Endothelial cell (in vitro differentiated cells): ENCODE measurements around the gene E2F8. TPM values are rescaled to one million over a fixed set of nuclear protein-coding genes. Genes with fewer than 3 reads are reported as not detected.

Source experiments
- DNase-seq: peaks from one replicate; pipeline ENCODE4 v3.0.0; 2021; ENCODE audit warnings: low spot score
- H3K27ac Mint-ChIP-seq: one replicate; pipeline ENCODE4 v1.8.0; 2021; ENCODE audit warnings: mixed read lengths, inconsistent platforms; ENCODE audit not compliant: unreplicated experiment
- H3K27me3 Mint-ChIP-seq: one replicate; pipeline ENCODE4 v1.8.0; 2021; ENCODE audit warnings: mild to moderate bottlenecking, moderate library complexity, mixed read lengths, inconsistent platforms; ENCODE audit not compliant: unreplicated experiment
- H3K36me3 Mint-ChIP-seq: one replicate; pipeline ENCODE4 v1.8.0; 2021; ENCODE audit warnings: mild to moderate bottlenecking, low read depth, mixed read lengths, inconsistent platforms; ENCODE audit not compliant: unreplicated experiment
- H3K4me1 Mint-ChIP-seq: one replicate; pipeline ENCODE4 v1.8.0; 2021; ENCODE audit warnings: mild to moderate bottlenecking, mixed read lengths, inconsistent platforms; ENCODE audit not compliant: unreplicated experiment
- H3K4me3 Mint-ChIP-seq: one replicate; pipeline ENCODE4 v1.8.0; 2021; ENCODE audit warnings: mild to moderate bottlenecking, mixed read lengths, inconsistent platforms; ENCODE audit not compliant: unreplicated experiment
- H3K9me3 Mint-ChIP-seq: one replicate; pipeline ENCODE4 v1.8.0; 2021; ENCODE audit warnings: mixed read lengths, inconsistent platforms; ENCODE audit not compliant: unreplicated experiment
- CTCF ChIP-seq: fragments of 200-600 bp; sonication (generic); IDR thresholded peaks from one replicate; pipeline ENCODE4 v1.5.0; 2021; ENCODE audit warnings: antibody characterized with exemption; ENCODE audit not compliant: unreplicated experiment
- total RNA-seq: library from RNA; stranded (reverse); fragmentation: NEBNext Ultra II Directional; extraction: Animal tissue kit (Norgen Biotek cat#: 25700); gene quantifications from one replicate; pipeline ENCODE4 v1.2.1, GENCODE V29; 2021; ENCODE audit not compliant: unreplicated experiment

E2F8 gene
- total RNA-seq, 1 donor from 2014 or later = 0.92 TPM

GRCh38 chr11:19241260-19242178, 774 bp upstream of the E2F8 start:
- H3K27me3 Mint-ChIP-seq = peaks cover 17% of the 10 kb centered on the region
- no peaks in the 10 kb centered on the region for H3K9me3 Mint-ChIP-seq
- H3K36me3 Mint-ChIP-seq = no peaks in the 10 kb centered on the region
- peak overlapping the region; percentile 86 for H3K4me3 Mint-ChIP-seq
- H3K27ac Mint-ChIP-seq = no peak overlapping the region
- no peak for TF ChIP-seq CTCF
- DNase-seq = peak; percentile 21
- peaks cover 2% of the 10 kb centered on the region for H3K4me1 Mint-ChIP-seq

GRCh38 chr11:19239039-19239438, 1.7 kb downstream of the E2F8 start:
- Mint-ChIP-seq H3K4me3 (no peak overlapping the region), H3K4me1 (peaks cover 2% of the 10 kb centered on the region), H3K36me3 (no peaks in the 10 kb centered on the region), H3K27me3 (peaks cover 17% of the 10 kb centered on the region), H3K9me3 (no peaks in the 10 kb centered on the region), H3K27ac (no peak overlapping the region)
- DNase-seq = no peak
- no peak for TF ChIP-seq CTCF

GRCh38 chr11:19237813-19238212, 2.9 kb downstream of the E2F8 start:
- Mint-ChIP-seq H3K9me3 (no peaks in the 10 kb centered on the region), H3K27me3 (peaks cover 14% of the 10 kb centered on the region), H3K4me1 (peaks cover 2% of the 10 kb centered on the region), H3K27ac (no peak overlapping the region), H3K4me3 (no peak overlapping the region), H3K36me3 (no peaks in the 10 kb centered on the region)
- no peak for TF ChIP-seq CTCF
- DNase-seq = no peak

- DNase-seq = no peak
- peaks cover 10% of the 10 kb centered on the region for H3K27me3 Mint-ChIP-seq
- H3K9me3 Mint-ChIP-seq = no peaks in the 10 kb centered on the region
- no peak for TF ChIP-seq CTCF
- H3K36me3 Mint-ChIP-seq = no peaks in the 10 kb centered on the region
- no peaks in the 10 kb centered on the region for H3K4me1 Mint-ChIP-seq
- no peak overlapping the region for H3K27ac Mint-ChIP-seq
- no peak overlapping the region for H3K4me3 Mint-ChIP-seq
Measured at GRCh38 chr11:19237381-19237780, 3.4 kb downstream of the E2F8 start.

GRCh38 chr11:19234231-19234817, 6.4 kb downstream of the E2F8 start:
- H3K27me3 Mint-ChIP-seq = peaks cover 2% of the 10 kb centered on the region
- H3K27ac Mint-ChIP-seq = no peak overlapping the region
- DNase-seq = no peak
- TF ChIP-seq CTCF = no peak
- H3K36me3 Mint-ChIP-seq = no peaks in the 10 kb centered on the region
- no peak overlapping the region for H3K4me3 Mint-ChIP-seq
- H3K9me3 Mint-ChIP-seq = no peaks in the 10 kb centered on the region
- H3K4me1 Mint-ChIP-seq = no peaks in the 10 kb centered on the region
